Suprapubic skin (tissue), 4 donors: ENCODE results near the gene LEMD3.

Experiments
- CTCF ChIP-seq, 2 donors: fragments of 200-600 bp in 1 of 2; fragments of 450-650 bp in 1 of 2; sonication (generic) in 1 of 2; IDR thresholded peaks; one replicate each; pipeline ENCODE4 v1.5.1; 2016 to 2019; ENCODE audit warnings: antibody characterized with exemption in 2 of 2, mild to moderate bottlenecking in 1 of 2, moderate library complexity in 1 of 2
- POLR2A ChIP-seq, 2 donors: fragments of 450-650 bp; IDR thresholded peaks; one replicate each; pipeline ENCODE4 v1.6.1; 2017; ENCODE audit warnings: antibody characterized with exemption in 2 of 2, mild to moderate bottlenecking in 2 of 2, moderate library complexity in 2 of 2
- POLR2AphosphoS5 ChIP-seq, 3 donors: sonication (generic); formaldehyde crosslinking; IDR thresholded peaks; one replicate each; pipeline ENCODE4 v1.6.1; 2017; ENCODE audit warnings: antibody characterized with exemption in 3 of 3

DNA sequence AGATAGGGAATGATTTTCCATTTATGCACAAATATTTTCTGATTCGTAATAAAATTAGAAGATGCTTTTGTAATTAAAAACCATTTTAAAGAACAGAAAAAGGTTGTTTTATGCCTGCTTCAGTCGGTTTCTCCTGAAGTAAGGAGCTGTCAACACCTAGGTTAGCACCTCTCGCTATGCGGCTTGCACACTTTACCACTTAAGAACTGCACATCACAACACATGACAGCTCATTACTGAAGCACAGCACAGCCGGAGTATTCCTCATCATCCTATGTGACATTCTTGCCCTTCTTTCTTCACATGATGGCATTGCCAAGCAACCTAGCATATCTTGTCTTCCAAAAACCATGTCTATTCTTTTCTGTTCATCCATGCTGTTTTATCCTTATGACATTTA, 42.9 kb upstream of the LEMD3 start:
- TF ChIP-seq CTCF (IDR thresholded peaks at IDR 0.05) (no peak), POLR2A (IDR thresholded peaks at IDR 0.05) (no peak), POLR2AphosphoS5 (IDR thresholded peaks at IDR 0.05) (no peak)
